NOMO-1 treated with DMSO at 0.1 percent for 48 hours (cell line): Measurements from ENCODE around the gene ZFR2.

ENCODE experiments used
- DNase-seq: peaks from one replicate; lab custom pipeline; 2025; ENCODE audit not compliant: unreplicated experiment; lab: John Stamatoyannopoulos, UW

ZFR2 gene

GRCh38 chr19:3792114-3792513 lies 76.7 kb downstream of the ZFR2 start:
- DNase-seq: no peak

GRCh38 chr19:3790941-3791340 lies 77.9 kb downstream of the ZFR2 start:
- no peak for DNase-seq

- DNase-seq: no peak
Observed at GRCh38 chr19:3790209-3790734, 78.6 kb downstream of the ZFR2 start.

- DNase-seq: no peak
Observed at GRCh38 chr19:3788996-3789778, 79.7 kb downstream of the ZFR2 start.

DNA sequence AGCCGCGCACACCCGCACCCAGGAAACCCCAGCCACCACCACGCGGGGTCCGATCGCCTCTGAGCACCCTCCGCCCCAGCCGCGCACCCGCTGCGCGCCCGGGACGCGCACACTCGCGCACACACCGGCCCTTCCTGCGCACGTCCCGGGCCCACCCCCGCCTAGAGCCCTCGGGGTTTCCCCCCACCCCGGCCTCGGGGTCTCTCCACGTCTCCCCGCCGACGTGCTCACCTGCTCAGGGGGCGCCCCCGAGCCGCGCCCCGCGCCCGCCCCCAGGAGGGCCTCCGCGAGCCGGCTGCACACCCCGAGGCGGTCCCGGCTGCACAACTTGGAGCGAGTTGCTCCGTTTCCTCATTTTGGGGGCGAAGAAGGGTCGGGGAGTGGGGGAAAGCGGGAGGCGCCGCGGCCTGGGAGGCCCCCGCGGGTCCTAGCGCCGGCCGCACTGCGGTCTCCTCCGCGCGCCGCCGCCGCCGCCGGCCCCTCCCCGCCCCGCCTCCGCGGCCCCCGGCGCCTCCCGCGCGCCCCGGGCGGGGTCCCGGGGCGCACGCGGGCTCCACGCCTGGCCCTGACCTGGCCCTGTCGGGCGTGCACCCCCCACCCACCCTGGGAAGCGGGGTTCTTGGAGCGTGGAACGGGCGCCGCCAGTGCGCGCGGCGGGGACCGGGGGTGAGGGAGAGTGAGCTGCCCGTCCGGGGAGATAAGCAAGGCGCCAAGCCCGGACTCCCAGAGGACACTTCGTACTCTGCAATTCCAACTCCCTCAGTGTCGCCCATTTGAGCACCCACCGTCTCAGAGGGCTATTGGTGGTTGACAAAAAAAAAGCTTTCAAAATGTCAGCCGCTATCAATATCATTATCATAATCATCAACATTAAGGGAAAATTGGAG lies 82.7 kb downstream of the ZFR2 start, which contains the start of gene MATK:
Gene MATK, minus strand, starts transcription at position 444 of the 887 bp plus-strand sequence. CDS start 1,246 bp downstream, outside the sequence.
- peak; percentile 77 for DNase-seq

DNA sequence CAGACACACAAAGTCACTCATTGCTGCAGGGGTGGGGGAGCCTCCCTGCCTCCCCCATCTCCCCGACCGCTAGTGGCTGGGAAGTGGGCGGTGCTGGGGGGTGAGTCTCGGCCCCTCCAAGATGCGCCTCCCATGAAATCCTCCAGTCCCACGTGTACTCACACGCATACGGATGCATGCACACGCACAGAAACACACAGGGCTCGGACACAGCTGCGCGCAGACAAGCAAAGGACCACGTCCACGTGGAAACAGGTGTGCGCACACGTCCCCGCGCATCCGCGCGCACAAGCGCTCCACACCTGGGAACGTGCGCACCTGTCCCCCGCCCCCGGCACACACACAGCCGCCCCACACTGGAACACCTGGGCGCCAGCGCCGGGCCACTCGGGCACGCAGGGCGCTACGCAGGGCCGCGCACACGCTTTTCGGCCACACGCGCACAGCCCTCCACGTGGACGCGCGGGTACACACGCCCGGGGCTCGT lies 83.3 kb downstream of the ZFR2 start:
- no peak for DNase-seq

DNA sequence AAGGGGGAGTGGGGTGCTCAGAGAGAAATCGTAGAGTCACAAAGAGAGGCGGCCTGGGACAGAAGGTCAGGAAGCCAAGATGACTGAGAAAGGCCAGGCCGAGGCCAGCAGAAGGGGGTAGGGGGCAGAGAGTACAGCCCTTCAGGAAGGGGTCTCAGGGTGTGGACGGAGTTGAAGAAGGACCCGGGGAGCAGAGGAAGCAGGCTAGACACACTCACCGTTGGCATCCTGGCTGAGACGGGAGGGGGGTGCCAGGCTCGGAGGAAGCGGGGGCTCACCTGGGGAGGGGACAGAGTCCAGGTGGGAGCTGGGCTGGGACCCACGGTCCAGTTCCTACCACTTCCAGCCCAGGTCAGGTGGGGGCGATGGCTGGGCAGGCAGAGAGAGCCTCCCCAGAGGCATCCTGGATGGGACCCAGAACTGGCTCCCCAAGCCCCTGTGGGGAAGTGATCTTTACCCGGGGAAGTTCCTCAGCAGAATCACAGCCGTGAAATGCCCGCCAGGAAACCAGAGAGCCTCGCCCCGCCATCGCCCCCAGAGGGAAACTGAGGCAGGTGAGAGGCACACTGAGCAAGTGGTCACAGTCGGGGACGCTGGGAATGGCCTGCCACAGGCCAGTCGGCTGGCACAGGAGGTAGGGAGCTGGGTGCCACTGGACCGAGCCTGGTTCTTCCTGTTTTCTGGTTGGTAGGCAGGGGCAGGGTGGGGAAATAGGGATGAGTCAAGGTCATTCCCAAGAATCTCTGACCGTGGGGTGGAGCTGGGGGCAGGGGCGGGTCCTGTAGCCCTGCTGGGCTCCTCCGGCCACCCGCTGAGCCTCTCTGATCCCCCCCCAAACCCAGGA lies 84.0 kb downstream of the ZFR2 start:
- no peak for DNase-seq

DNA sequence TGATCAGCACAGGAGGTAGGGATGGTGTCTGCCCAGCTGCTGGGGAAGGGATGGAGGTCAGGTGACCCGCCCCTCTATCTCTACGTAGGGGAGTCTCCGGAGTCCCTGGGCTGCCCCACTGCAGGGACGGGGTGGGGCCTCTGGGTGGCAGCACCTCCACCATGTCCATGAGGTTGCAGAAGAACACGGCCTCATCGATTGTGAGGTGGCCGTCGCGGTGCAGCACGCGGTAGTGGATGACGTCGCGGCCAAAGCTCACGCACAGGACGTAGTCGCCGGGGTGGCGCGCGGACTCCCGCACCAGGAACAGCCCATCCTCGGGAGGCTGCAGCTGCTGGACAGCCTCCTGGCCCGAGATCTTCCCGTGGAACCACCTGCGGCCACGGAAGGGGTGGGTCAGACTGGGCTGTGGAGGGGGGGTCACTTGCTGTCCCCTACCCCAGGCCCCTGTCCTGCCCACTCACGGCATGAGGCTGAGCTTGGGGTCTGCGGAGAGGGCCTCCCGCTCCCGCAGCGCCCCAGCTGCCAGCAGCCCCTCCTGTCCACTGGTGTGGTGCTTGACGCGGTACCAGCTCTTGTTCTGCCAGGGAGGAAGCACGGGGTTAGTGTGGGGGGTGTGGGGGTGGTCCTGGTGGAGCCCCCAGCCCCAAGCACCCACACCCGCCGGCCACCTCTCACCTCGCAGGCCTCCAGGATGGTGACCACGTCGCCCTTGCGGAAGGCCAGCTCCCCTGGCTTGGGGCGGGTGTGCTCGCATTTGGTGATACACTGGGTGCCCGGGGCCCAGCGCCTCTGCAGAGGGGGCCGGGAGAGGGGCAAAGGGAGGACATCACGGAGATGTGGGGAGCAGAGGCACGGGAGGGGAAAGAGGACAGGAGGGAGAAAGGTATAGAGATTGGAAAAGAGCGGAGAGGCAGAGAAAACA lies 84.9 kb downstream of the ZFR2 start:
- DNase-seq: no peak

GRCh38 chr19:3782903-3783302 lies 85.9 kb downstream of the ZFR2 start:
- no peak for DNase-seq

DNA sequence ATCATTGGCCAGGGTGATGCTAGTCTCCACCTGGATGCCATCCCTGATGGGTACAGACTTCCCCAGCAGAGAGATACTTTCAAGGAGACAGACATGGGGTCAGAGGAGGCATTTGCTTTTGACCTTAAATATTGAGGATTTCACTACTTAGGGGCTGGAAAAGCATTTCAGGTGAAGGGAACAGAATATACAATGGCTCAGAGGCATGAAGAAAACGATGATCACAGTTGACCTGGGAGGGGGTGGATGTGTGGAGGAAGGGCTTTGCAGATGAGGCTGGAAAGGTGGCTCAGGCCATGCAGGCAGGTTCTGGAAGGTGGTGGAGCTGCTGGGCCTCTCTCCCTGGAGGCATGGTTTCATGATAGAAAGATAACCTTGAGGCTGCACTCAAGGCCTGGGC lies 86.5 kb downstream of the ZFR2 start:
- no peak for DNase-seq

DNA sequence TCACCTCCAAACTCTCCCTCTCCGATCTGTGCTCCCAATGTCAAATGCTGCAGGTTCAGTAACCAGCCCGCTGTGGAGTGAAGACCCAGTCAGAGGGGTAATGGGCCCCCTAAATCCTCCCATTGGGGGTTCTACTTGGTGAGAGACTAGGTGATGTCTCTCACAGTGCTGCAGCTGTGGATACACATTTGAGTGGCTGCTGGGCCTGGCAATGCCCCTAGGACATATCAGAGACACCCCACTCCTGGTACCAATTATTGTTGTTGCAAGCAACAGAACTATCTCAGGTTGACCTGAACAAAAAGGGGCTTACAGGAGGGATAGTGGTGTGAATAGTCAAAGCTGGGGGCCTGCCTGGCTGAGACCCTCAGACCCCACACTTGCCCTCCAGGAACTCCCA lies 87.2 kb downstream of the ZFR2 start:
- no peak for DNase-seq

- no peak for DNase-seq
Observed at GRCh38 chr19:3780786-3781304, 88.0 kb downstream of the ZFR2 start.

- no peak for DNase-seq
Observed at GRCh38 chr19:3778899-3779723, 89.7 kb downstream of the ZFR2 start.

DNA sequence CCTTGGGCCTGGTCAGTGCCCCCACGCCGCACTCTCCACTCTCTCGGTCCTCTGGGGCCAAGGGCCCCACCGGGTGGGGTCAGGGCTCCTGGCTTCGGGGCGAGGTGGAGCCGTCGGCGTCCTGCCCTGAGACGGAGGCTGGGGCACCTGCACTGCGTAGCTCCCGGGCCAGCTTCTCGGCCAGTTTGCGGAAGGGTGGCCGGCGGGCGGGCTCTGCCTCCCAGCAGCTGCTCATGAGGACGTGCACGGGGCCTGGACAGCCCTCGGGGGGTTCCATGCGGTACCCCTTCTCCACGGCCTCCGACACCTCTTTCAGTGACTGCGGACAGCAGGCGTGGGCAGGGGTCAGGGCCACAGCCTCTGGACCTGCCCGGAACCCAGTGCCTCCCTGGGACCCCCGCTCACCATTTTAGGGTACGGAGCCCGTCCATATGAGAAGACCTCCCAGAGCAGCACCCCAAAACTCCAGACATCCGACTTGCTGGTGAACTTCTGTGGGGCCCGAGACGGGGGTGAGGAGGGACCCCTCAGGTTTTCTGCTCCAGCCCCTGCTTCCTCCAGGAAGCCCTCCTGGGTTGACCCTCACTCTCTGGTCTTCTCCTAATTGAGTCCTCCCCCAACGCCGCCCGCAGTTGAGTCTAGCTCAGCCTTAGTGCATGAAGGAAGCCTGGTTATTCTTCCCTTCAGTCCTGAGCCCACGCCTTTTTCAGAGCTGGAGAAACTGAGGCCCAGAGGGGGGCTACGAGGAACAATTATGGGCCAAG lies 90.6 kb downstream of the ZFR2 start:
- no peak for DNase-seq

- DNase-seq: no peak
Observed at GRCh38 chr19:3776479-3777040, 92.3 kb downstream of the ZFR2 start.

GRCh38 chr19:3775831-3776230 lies 93.0 kb downstream of the ZFR2 start:
- DNase-seq: no peak

- DNase-seq: no peak
Observed at GRCh38 chr19:3775374-3775711, 93.5 kb downstream of the ZFR2 start.
